HG03159 (cell line): ENCODE measurements around the gene CBLN1.

Experiments
- ATAC-seq: cut with Tn5 transposase; IDR thresholded peaks from one replicate; pipeline ENCODE4 v1.9.1; 2021; ENCODE audit warnings: mild to moderate bottlenecking, moderate library complexity; ENCODE audit not compliant: unreplicated experiment

The CBLN1 gene

GRCh38 chr16:49281480-49281842 is at the start of gene CBLN1:
CBLN1 (minus strand) TSS chr16:49281838; CDS start chr16:49281465, 373 bp downstream.
- ATAC-seq: no peak

- ATAC-seq: no peak
These were observed 49.0 kb upstream of the CBLN1 start for GRCh38 chr16:49330562-49331201.

- ATAC-seq: no peak
These were observed 46.7 kb upstream of the CBLN1 start for GRCh38 chr16:49328325-49328724.

- no peak for ATAC-seq
These were observed 45.8 kb upstream of the CBLN1 start for GRCh38 chr16:49327466-49327865.

GRCh38 chr16:49324703-49325102 is 43.1 kb upstream of the CBLN1 start:
- ATAC-seq: no peak

- no peak for ATAC-seq
These were observed 34.0 kb upstream of the CBLN1 start for GRCh38 chr16:49315602-49316001.

- no peak for ATAC-seq
These were observed 30.8 kb upstream of the CBLN1 start for GRCh38 chr16:49312389-49312985.

GRCh38 chr16:49311823-49312222 is 30.2 kb upstream of the CBLN1 start:
- no peak for ATAC-seq

GRCh38 chr16:49307176-49307575 is 25.5 kb upstream of the CBLN1 start:
- no peak for ATAC-seq

GRCh38 chr16:49305406-49305805 is 23.8 kb upstream of the CBLN1 start:
- ATAC-seq: no peak

GRCh38 chr16:49292413-49292812 is 10.8 kb upstream of the CBLN1 start:
- ATAC-seq: no peak

GRCh38 chr16:49287572-49287971 is 5.9 kb upstream of the CBLN1 start:
- no peak for ATAC-seq

- ATAC-seq: no peak
These were observed 3.3 kb upstream of the CBLN1 start for GRCh38 chr16:49284962-49285361.

GRCh38 chr16:49283376-49284049 is 1.9 kb upstream of the CBLN1 start:
- no peak for ATAC-seq

GRCh38 chr16:49282690-49283375 is 1.2 kb upstream of the CBLN1 start:
- ATAC-seq: no peak

- ATAC-seq: peak; percentile 85
These were observed 405 bp upstream of the CBLN1 start for GRCh38 chr16:49281843-49282642.

- ATAC-seq: no peak
These were observed 732 bp downstream of the CBLN1 start for GRCh38 chr16:49280841-49281371.

- no peak for ATAC-seq
These were observed 1.4 kb downstream of the CBLN1 start for GRCh38 chr16:49280105-49280741.

- ATAC-seq: no peak
These were observed 2.5 kb downstream of the CBLN1 start for GRCh38 chr16:49278944-49279725.

GRCh38 chr16:49278567-49278827 is 3.1 kb downstream of the CBLN1 start:
- ATAC-seq: no peak
